Mesothelial cell of epicardium (in vitro differentiated cells): ENCODE data around the gene MRPS12. TPM values are rescaled to one million over a fixed set of nuclear protein-coding genes. Genes with fewer than 3 reads are reported as not detected.
A peak's percentile ranks its signal among the peaks of the same experiment; 100 is the strongest.

ENCODE experiments used
- DNase-seq, 2 experiments: peaks; one replicate each; pipeline ENCODE4 v3.0.0; 2021; ENCODE audit warnings: low spot score in 2 of 2; ENCODE audit not compliant: unreplicated experiment in 2 of 2
- H3K27ac Mint-ChIP-seq: 2 replicates; pipeline ENCODE4 v1.8.0; 2021; ENCODE audit warnings: mixed read lengths
- H3K27me3 Mint-ChIP-seq: 2 replicates; pipeline ENCODE4 v1.8.0; 2021; ENCODE audit warnings: low read depth, mixed read lengths
- H3K36me3 Mint-ChIP-seq: 2 replicates; pipeline ENCODE4 v1.8.0; 2021; ENCODE audit warnings: mixed read lengths
- H3K4me1 Mint-ChIP-seq: 2 replicates; pipeline ENCODE4 v1.8.0; 2021; ENCODE audit warnings: mixed read lengths
- H3K4me3 Mint-ChIP-seq: 2 replicates; pipeline ENCODE4 v1.8.0; 2021; ENCODE audit warnings: mild to moderate bottlenecking, moderate library complexity, mixed read lengths
- H3K9me3 Mint-ChIP-seq: 2 replicates; pipeline ENCODE4 v1.8.0; 2021; ENCODE audit warnings: mixed read lengths
- total RNA-seq: library from RNA; stranded (reverse); gene quantifications from 3 replicates; pipeline ENCODE4 v1.2.1, GENCODE V29; 2021
- TF ChIP-seq, protein P1 (sequence below): fragments of 200-600 bp; sonication (generic); IDR thresholded peaks from one replicate; pipeline ENCODE4 v1.5.0; 2021; ENCODE audit warnings: antibody characterized with exemption; ENCODE audit not compliant: unreplicated experiment

Gene MRPS12
- total RNA-seq, 1 donor from 2014 or later: 24.3 TPM

DNA sequence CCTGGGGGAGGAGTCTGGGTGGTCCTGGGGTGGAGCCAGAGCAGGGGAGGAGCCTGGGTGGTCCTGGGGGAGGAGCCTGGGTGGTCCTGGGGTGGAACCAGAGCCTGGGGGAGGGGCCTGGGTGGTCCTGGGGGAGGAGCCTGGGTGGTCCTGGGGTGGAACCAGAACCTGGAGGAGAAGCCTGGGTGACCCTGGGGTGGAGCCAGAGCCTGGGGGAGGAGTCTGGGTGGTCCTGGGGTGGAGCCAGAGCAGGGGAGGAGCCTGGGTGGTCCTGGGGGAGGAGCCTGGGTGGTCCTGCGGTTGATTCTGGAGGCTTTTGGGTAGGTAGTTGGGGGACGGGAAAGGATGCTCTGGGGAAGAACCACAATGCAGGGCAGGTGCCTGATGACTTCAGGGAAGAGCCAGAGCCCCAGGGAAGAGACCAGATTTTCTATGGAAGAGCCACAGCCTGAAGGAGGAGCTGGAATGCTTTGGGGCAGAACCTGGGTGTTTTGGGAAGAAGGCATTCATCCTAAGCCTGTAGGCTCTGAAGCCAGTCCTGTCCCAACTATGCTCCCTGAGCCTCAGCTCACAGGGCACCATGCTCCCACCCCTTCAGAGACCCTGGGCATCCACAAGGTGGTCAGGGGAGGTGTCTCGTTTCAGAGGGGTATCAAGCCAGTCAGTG is 15.0 kb downstream of the MRPS12 start:
- Mint-ChIP-seq H3K36me3 (peaks cover 42% of the 10 kb centered on the region), H3K4me1 (peaks cover 13% of the 10 kb centered on the region), H3K27ac (no peak overlapping the region), H3K9me3 (no peaks in the 10 kb centered on the region), H3K27me3 (no peaks in the 10 kb centered on the region), H3K4me3 (no peak overlapping the region)
- TF ChIP-seq, protein P1, sequence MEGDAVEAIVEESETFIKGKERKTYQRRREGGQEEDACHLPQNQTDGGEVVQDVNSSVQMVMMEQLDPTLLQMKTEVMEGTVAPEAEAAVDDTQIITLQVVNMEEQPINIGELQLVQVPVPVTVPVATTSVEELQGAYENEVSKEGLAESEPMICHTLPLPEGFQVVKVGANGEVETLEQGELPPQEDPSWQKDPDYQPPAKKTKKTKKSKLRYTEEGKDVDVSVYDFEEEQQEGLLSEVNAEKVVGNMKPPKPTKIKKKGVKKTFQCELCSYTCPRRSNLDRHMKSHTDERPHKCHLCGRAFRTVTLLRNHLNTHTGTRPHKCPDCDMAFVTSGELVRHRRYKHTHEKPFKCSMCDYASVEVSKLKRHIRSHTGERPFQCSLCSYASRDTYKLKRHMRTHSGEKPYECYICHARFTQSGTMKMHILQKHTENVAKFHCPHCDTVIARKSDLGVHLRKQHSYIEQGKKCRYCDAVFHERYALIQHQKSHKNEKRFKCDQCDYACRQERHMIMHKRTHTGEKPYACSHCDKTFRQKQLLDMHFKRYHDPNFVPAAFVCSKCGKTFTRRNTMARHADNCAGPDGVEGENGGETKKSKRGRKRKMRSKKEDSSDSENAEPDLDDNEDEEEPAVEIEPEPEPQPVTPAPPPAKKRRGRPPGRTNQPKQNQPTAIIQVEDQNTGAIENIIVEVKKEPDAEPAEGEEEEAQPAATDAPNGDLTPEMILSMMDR: no peak
- DNase-seq: no peak

DNA sequence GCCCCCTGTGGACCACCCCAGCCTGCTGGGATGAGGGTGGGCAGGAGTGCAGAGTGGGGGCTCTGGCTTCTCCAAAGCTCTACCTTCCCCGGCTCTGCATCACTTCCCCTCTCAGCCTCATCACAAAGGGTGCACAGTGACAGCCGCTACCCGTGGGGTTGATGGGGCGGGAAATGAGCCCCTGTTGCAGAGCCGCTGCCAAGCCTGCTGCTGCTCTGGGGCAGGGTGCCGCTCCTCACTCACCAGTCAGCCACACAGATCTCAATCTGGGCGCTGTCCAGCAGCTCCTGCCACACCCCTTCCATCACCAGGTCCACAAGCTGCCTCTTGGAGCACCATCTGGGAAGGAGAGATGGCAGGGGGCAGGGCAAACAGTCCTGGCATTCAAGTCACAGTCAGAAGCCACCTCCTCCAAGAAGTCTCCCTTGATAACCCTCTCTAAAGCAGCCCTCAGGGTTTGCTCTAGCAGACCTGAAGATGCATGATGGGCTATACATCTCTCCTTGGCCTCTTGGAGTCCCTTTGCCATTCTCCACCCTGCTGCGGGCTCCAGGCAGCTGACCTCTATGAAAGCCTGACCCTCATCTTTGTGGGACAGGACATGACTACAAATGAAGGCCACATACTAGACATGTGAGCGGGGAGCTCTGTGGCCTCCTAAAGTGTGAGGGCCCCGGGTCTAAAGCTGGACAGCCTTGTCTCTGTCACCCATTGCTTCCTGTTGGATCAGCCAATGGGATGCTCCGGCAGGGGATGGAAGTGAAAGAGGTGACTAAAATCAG is 15.7 kb downstream of the MRPS12 start:
- peaks cover 44% of the 10 kb centered on the region for H3K36me3 Mint-ChIP-seq
- H3K4me1 Mint-ChIP-seq: peaks cover 8% of the 10 kb centered on the region
- no peak overlapping the region for H3K27ac Mint-ChIP-seq
- H3K27me3 Mint-ChIP-seq: no peaks in the 10 kb centered on the region
- H3K9me3 Mint-ChIP-seq: no peaks in the 10 kb centered on the region
- H3K4me3 Mint-ChIP-seq: no peak overlapping the region
- TF ChIP-seq, protein P1: no peak
- no peak for DNase-seq

DNA sequence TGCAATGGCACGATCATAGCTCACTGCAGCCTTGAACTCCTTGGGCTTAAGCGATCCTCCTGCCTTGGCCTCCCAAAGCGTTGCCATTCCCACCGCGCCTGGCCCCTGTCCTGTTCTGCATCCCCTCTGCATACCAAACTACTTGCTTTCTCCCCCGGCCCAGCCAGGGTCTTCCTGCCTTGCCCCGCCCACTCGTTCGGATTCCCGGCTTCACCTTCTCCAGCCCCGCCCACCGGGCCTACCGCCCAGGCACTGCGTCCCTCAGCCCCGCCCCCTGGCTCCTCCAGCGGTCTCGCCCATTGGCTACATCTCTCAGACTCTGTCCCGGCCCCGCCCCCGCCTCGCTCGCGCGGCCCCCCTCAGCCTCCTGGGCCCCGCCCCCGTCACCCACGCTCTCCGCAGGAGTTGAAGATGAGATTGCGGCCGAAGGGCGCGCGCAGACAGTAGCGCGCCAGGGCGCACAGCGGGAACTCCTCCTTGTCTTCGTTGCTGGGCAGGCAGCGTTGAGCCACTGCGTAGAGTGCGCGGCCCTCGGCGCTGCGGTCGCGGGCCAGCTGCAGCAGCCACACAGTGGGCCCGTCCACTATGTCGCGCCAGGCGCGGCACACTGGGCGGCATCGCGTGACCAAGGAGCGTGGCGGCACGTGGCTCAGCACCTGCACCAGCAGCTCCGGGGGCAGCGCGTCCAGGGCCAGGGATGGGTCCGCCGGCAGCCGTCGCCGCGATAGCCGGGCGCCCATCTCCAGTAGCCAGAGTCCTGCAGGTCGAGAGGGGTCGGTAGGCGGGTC is 19.0 kb downstream of the MRPS12 start:
- H3K4me3 Mint-ChIP-seq: peak overlapping the region; percentile 62
- peak; percentile 90 to 93 for DNase-seq
- no peaks in the 10 kb centered on the region for H3K27me3 Mint-ChIP-seq
- H3K9me3 Mint-ChIP-seq: no peaks in the 10 kb centered on the region
- peaks cover 13% of the 10 kb centered on the region for H3K4me1 Mint-ChIP-seq
- peak overlapping the region; percentile 47 for H3K27ac Mint-ChIP-seq
- TF ChIP-seq, protein P1: no peak
- peaks cover 40% of the 10 kb centered on the region for H3K36me3 Mint-ChIP-seq

DNA sequence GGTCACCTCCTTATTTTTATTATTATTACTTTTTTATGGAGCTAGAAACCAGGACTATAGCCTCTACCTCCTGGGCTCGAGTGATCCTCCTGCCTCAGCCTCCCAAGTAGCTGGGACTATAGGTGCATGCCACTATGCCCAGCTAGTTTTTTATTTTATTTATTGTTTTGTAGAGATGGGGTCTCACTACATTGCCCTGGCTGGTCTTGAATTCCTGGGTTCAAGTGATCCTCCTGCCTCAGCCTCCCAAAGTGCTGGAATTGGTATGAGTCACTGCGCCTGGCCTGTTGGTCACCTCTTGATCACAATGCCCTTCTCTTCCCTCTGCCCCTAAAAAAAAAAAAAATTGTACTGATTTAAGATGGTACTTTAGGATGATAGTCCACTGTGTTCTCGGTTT is 20.4 kb downstream of the MRPS12 start:
- Mint-ChIP-seq H3K36me3 (peaks cover 38% of the 10 kb centered on the region), H3K27me3 (no peaks in the 10 kb centered on the region), H3K9me3 (no peaks in the 10 kb centered on the region), H3K4me1 (peaks cover 13% of the 10 kb centered on the region), H3K4me3 (no peak overlapping the region), H3K27ac (no peak overlapping the region)
- no peak for DNase-seq
- TF ChIP-seq, protein P1: no peak

DNA sequence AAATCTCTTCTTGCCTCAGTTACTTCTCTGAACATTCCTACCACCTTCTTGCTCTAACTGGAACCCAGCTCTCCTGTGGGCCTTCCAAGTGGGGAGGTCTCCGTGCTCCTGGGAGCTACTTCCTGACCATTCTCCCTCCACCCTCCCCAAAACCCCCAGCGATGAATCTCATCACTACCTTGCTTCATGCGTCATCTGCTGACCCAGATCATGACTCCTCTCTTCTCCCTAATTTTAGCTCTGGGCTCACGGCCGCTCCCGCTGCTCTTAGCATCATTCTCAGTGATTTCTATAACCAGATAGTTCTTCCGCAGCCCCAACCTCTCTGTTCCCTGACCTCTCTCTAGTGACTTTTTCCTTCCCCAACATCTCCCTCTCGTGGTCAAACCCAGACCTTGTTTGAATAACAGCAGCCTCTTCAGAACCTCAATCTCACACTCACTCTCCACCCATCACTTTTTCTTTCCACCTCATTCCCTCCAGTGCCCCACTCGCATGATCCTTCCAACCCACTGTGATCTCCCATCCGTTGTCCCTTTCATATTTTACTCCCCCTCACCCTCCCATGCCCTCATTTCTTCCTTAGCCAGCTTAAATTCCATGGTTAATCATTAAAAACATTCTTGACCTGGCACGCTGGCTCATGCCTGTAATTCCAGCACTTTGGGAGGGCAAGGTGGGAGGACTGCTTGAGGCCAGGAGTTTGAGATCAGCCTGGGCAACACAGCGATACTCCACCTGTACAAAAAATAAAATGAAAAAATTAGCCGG is 21.8 kb downstream of the MRPS12 start:
- H3K9me3 Mint-ChIP-seq: no peaks in the 10 kb centered on the region
- H3K4me1 Mint-ChIP-seq: peaks cover 13% of the 10 kb centered on the region
- no peak overlapping the region for H3K4me3 Mint-ChIP-seq
- peaks cover 27% of the 10 kb centered on the region for H3K36me3 Mint-ChIP-seq
- TF ChIP-seq, protein P1: no peak
- no peaks in the 10 kb centered on the region for H3K27me3 Mint-ChIP-seq
- H3K27ac Mint-ChIP-seq: peak overlapping the region; percentile 3
- no peak for DNase-seq
